HL-60 (cell line): ENCODE data around the gene ANAPC10.

ENCODE experiments used
- DNase-seq, 2 experiments: peaks; one replicate each; pipeline ENCODE4 v3.0.0-alpha.2; 2010 to 2020; ENCODE audit warnings: low read depth in 1 of 2, low spot score in 1 of 2
- H3K27ac ChIP-seq: fragments of 250-450 bp; sonication (Bioruptor Pico); replicated peaks from 2 replicates; pipeline ENCODE4 v1.5.1; 2020; ENCODE audit warnings: mild to moderate bottlenecking, moderate library complexity
- H3K27me3 ChIP-seq: fragments of 250-450 bp; sonication (Bioruptor Pico); 2 replicates; pipeline ENCODE4 v1.5.1; 2021; ENCODE audit warnings: mild to moderate bottlenecking, moderate library complexity; ENCODE audit not compliant: insufficient read depth, poor library complexity, severe bottlenecking
- H3K4me3 ChIP-seq: replicated peaks from 2 replicates; pipeline ENCODE4 v1.5.1; 2011; ENCODE audit warnings: mild to moderate bottlenecking, control low read depth, low read length; ENCODE audit not compliant: insufficient read depth
- CTCF ChIP-seq: IDR thresholded peaks from one replicate; pipeline ENCODE4 v1.5.1; 2011; ENCODE audit warnings: low read length, control low read depth, inconsistent platforms; ENCODE audit not compliant: insufficient read depth
- GABPA ChIP-seq: IDR thresholded peaks from 2 replicates; pipeline ENCODE4 v1.6.1; 2012; ENCODE audit warnings: low read depth
- POLR2AphosphoS5 ChIP-seq: IDR thresholded peaks from 2 replicates; pipeline ENCODE4 v1.6.1; 2012; ENCODE audit warnings: low read depth
- REST ChIP-seq: IDR thresholded peaks from 2 replicates; pipeline ENCODE4 v1.6.1; 2012; ENCODE audit warnings: low read depth; ENCODE audit not compliant: insufficient replicate concordance
- SPI1 ChIP-seq: IDR thresholded peaks from 2 replicates; pipeline ENCODE4 v1.6.1; 2012; ENCODE audit warnings: low read depth, mild to moderate bottlenecking, borderline replicate concordance

The ANAPC10 gene

GRCh38 chr4:145093638-145094037, 4.4 kb downstream of the ANAPC10 start:
- H3K27me3 ChIP-seq: no peaks in the 10 kb centered on the region
- no peak overlapping the region for H3K27ac ChIP-seq
- no peak overlapping the region for H3K4me3 ChIP-seq
- no peak for DNase-seq
- TF ChIP-seq GABPA (no peak), SPI1 (no peak), POLR2AphosphoS5 (no peak), CTCF (no peak), REST (no peak)

GRCh38 chr4:145090380-145090779, 7.6 kb downstream of the ANAPC10 start:
- no peak overlapping the region for H3K27ac ChIP-seq
- H3K4me3 ChIP-seq: no peak overlapping the region
- TF ChIP-seq REST (no peak), SPI1 (no peak), CTCF (no peak), POLR2AphosphoS5 (no peak), GABPA (no peak)
- no peak for DNase-seq
- no peaks in the 10 kb centered on the region for H3K27me3 ChIP-seq

- no peak overlapping the region for H3K27ac ChIP-seq
- no peaks in the 10 kb centered on the region for H3K27me3 ChIP-seq
- no peak for TF ChIP-seq CTCF
- TF ChIP-seq POLR2AphosphoS5: no peak
- TF ChIP-seq SPI1: no peak
- TF ChIP-seq REST: no peak
- no peak for TF ChIP-seq GABPA
- no peak overlapping the region for H3K4me3 ChIP-seq
- DNase-seq: no peak
Measured at GRCh38 chr4:145083891-145084605, 13.9 kb downstream of the ANAPC10 start.
